ENCODE measurements around the gene STIMATE. TPM values are rescaled to one million over a fixed set of nuclear protein-coding genes. Genes with fewer than 3 reads are reported as not detected.

Gene STIMATE
- total and polyA plus RNA-seq, 10 of the 15 experiments (the other 5 are each of a cell fraction or from before 2014, with no cell fraction given): 0.24 to 24.1 (median 15.4) TPM

- Histone ChIP-seq H3K79me2 (ENCODE audit: control insufficient read depth, insufficient read depth, low read length) (no peaks in the 10 kb centered on the region), H3K36me3 (ENCODE audit: control insufficient read depth in 2 of 2, insufficient read depth in 2 of 2, low read length in 1 of 2) (peaks cover 6% of the 10 kb centered on the region in 2 experiments; a peak in 3 of 4 replicates), H4K20me1 (ENCODE audit: control insufficient read depth, insufficient read depth) (no peaks in the 10 kb centered on the region), H3K9me3 (replicated peaks; ENCODE audit: control insufficient read depth, insufficient read depth, low read length) (no peaks in the 10 kb centered on the region), H3K27me3 (replicated peaks in 1 of 2; ENCODE audit: control insufficient read depth in 2 of 2, insufficient read depth in 2 of 2, low read length in 1 of 2) (no peaks in the 10 kb centered on the region), H3K4me1 (ENCODE audit: control insufficient read depth, insufficient read depth, low read length) (peaks cover 5% of the 10 kb centered on the region), H3K4me2 (ENCODE audit: control insufficient read depth, insufficient read depth) (no peak overlapping the region), H3K27ac (ENCODE audit: control insufficient read depth, insufficient read depth) (no peak overlapping the region), H3K9ac (ENCODE audit: control insufficient read depth, insufficient read depth, low read length) (no peak overlapping the region), H3K4me3 (no peak overlapping the region), H2AFZ (ENCODE audit: control insufficient read depth, low read depth, low read length) (no peak overlapping the region)
- RAD21 ChIA-PET (ENCODE audit: unreplicated experiment): interaction anchor here (0.6 kb wide), 1 partner anchor 207 kb away, joined by 3 read pairs; no protein-coding TSS in a partner anchor
- SMC1A ChIA-PET (ENCODE audit: uncharacterized antibody, unreplicated experiment): interaction anchor here (0.7 kb wide), 1 partner anchor 94 kb away, joined by 5 read pairs; no protein-coding TSS in a partner anchor
- FAIRE-seq (no peak), DNase-seq (ENCODE audit: low read depth, low spot score) (no peak), ATAC-seq (no peak)
- WGBS (ENCODE audit: insufficient coverage, insufficient replicate concordance, low lambda C conversion rate, missing lambda C conversion rate): 84% methylated on average over 12 of the region's 12 CpGs
- in situ Hi-C loops (cut with MboI): loop anchor here (10.0 kb wide), 1 partner anchor 233 kb away; no protein-coding TSS in a partner anchor
- BruUV-seq (replicated peaks): no TSS peak
- CTCF ChIA-PET: interaction anchor here (0.6 to 2.0 kb wide), 2 partner anchors 90 to 178 kb away, joined by 4 to 5 read pairs; no protein-coding TSS in a partner anchor
- 0 out of 2 replicates have a peak, but pooled peaks have one; percentile 23 for TF ChIP-seq EED (IDR thresholded peaks at IDR 0.05; ENCODE audit: low read depth)
- peak; percentile 46; the same call in 1 of the 2 replicates for TF ChIP-seq RUNX3 (IDR thresholded peaks at IDR 0.05; ENCODE audit: low read length)
- no peak for TF ChIP-seq ETV6 (conservative IDR thresholded peaks at IDR 0.05 in 1 of 2, IDR thresholded peaks at IDR 0.05 in 1 of 2; ENCODE audit: borderline replicate concordance in 1 of 2, low read depth in 1 of 2)
- POLR2A ChIA-PET: no interaction called here
- intact Hi-C loops (cut with micrococcal nuclease; ENCODE audit: unreplicated experiment): no loop called here
Observed at GRCh38 chr3:52841211-52841980, 56.0 kb downstream of the STIMATE start.

DNA sequence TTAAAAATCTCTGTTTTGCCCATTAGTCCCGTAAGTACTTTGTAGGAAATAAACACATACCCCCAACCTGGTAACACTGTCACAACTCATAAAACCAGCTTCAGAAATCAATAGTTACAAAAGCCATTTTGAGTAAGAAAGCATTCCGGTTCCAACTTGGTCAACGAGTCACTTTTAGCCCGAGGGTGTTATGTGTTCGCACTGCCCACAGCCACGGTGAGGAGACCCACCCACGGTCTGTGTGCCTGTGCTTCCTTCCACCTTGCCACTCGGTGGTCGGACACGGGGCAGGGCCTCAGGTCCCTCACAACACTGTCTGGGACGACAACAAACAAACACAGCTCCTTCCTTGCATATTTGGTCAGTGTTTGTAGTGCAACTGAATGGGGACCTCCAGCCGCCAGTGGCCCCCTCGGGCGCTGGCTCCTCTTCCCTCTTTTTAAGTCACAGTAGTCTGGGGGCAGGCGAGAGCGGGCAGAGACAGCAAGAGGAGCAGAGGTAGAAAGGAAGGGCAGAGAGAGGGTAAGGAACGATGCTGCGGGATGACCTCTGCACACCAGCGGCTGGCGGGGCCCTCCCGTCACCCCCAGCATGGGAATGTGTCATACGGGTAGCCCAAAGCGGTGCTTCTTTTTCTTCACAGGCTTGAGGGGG lies 57.3 kb downstream of the STIMATE start:
- no peak overlapping the region for H3K27ac ChIP-seq (ENCODE audit: control insufficient read depth, insufficient read depth)
- ChIA-PET CTCF (interaction anchor here (0.6 to 2.4 kb wide), 2 partner anchors 9 to 19 kb away, joined by 3 to 11 read pairs; no protein-coding TSS in a partner anchor), POLR2A (interaction anchor here (0.6 kb wide), 1 partner anchor 304 kb away, joined by 3 read pairs; no protein-coding TSS in a partner anchor), RAD21 (ENCODE audit: unreplicated experiment) (no interaction called here), SMC1A (ENCODE audit: uncharacterized antibody, unreplicated experiment) (no interaction called here)
- ATAC-seq: no peak
- in situ Hi-C loops (cut with MboI) (loop anchor here (10.0 kb wide), 1 partner anchor 235 kb away; no protein-coding TSS in a partner anchor), intact Hi-C loops (cut with micrococcal nuclease; ENCODE audit: unreplicated experiment) (no loop called here)
- H3K4me2 ChIP-seq (ENCODE audit: control insufficient read depth, insufficient read depth): no peak overlapping the region
- BruUV-seq (replicated peaks): no TSS peak
- no peak overlapping the region for H2AFZ ChIP-seq (ENCODE audit: control insufficient read depth, low read depth, low read length)
- H3K79me2 ChIP-seq (ENCODE audit: control insufficient read depth, insufficient read depth, low read length): no peaks in the 10 kb centered on the region
- H3K9me3 ChIP-seq (replicated peaks; ENCODE audit: control insufficient read depth, insufficient read depth, low read length): no peaks in the 10 kb centered on the region
- no peak for FAIRE-seq
- peaks cover 6 to 9% of the 10 kb centered on the region in 2 experiments; a peak in 3 of 4 replicates for H3K36me3 ChIP-seq (ENCODE audit: control insufficient read depth in 2 of 2, insufficient read depth in 2 of 2, low read length in 1 of 2)
- WGBS (ENCODE audit: insufficient coverage, insufficient replicate concordance, low lambda C conversion rate, missing lambda C conversion rate): 82% methylated on average over 23 of the region's 23 CpGs
- H3K4me1 ChIP-seq (ENCODE audit: control insufficient read depth, insufficient read depth, low read length): no peaks in the 10 kb centered on the region; the same call in 1 of the 2 replicates
- TF ChIP-seq ZNF592 (IDR thresholded peaks at IDR 0.05): no peak
- no peak for TF ChIP-seq RB1 (IDR thresholded peaks at IDR 0.05; ENCODE audit: borderline replicate concordance)
- no peak for TF ChIP-seq PAX8 (IDR thresholded peaks at IDR 0.05)
- TF ChIP-seq ATF7 (IDR thresholded peaks at IDR 0.05; ENCODE audit: low read depth): no peak
- no peak for TF ChIP-seq MYB (IDR thresholded peaks at IDR 0.05; ENCODE audit: borderline replicate concordance, low read depth, low read length)
- no peak for TF ChIP-seq SP1 (IDR thresholded peaks at IDR 0.05; ENCODE audit: low read depth, low read length)
- H4K20me1 ChIP-seq (ENCODE audit: control insufficient read depth, insufficient read depth): no peaks in the 10 kb centered on the region
- H3K27me3 ChIP-seq (replicated peaks in 1 of 2; ENCODE audit: control insufficient read depth in 2 of 2, insufficient read depth in 2 of 2, low read length in 1 of 2): no peaks in the 10 kb centered on the region
- no peak overlapping the region for H3K4me3 ChIP-seq
- no peak for DNase-seq (ENCODE audit: low read depth, low spot score)
- no peak overlapping the region for H3K9ac ChIP-seq (ENCODE audit: control insufficient read depth, insufficient read depth, low read length)

Data from GM12878 (cell line).